Uterus (tissue), 4 donors: ENCODE measurements around the gene LRRC8B. TPM values are rescaled to one million over a fixed set of nuclear protein-coding genes. Genes with fewer than 3 reads are reported as not detected.
"Not testable (repeated sequence)": the region's sequence is repeated elsewhere in the genome, so short reads cannot be mapped to it uniquely, and the experiment has no call there.

Experiments
- DNase-seq, 2 donors: peaks; one replicate each; pipeline ENCODE4 v3.0.0-alpha.2; 2019 to 2020
- H3K27ac ChIP-seq, 2 donors: fragments of 200-600 bp; sonication (generic); 1 replicate in 1 of 2; 2 replicates in 1 of 2; pipeline ENCODE4 v1.5.1; 2016 to 2018
- H3K27me3 ChIP-seq, 2 donors: fragments of 200-600 bp; sonication (generic); one replicate each; pipeline ENCODE4 v1.5.1; 2018 to 2019; ENCODE audit warnings: control low read depth in 1 of 2
- H3K36me3 ChIP-seq, 2 donors: fragments of 200-600 bp; sonication (generic); one replicate each; pipeline ENCODE4 v1.5.1; 2019; ENCODE audit warnings: control low read depth in 1 of 2
- H3K4me1 ChIP-seq, 2 donors: fragments of 200-600 bp; sonication (generic); one replicate each; pipeline ENCODE4 v1.5.1; 2018 to 2019; ENCODE audit warnings: control low read depth in 1 of 2
- H3K4me3 ChIP-seq, 2 donors: fragments of 200-600 bp; sonication (generic); 1 replicate in 1 of 2; 2 replicates in 1 of 2; pipeline ENCODE4 v1.5.1; 2018 to 2019; ENCODE audit warnings: mild to moderate bottlenecking in 1 of 2
- H3K9me3 ChIP-seq, 2 donors: fragments of 200-600 bp; sonication (generic); one replicate each; pipeline ENCODE4 v1.5.1; 2019; ENCODE audit warnings: control low read depth in 1 of 2
- POLR2A ChIP-seq, 2 donors: fragments of 450-650 bp; IDR thresholded peaks; one replicate each; pipeline ENCODE4 v1.6.1; 2016; ENCODE audit warnings: antibody characterized with exemption in 2 of 2, mild to moderate bottlenecking in 1 of 2, moderate library complexity in 1 of 2
- intact Hi-C: fragments of 100-400 bp; cut with DNase I; formaldehyde crosslinking; loops from one replicate; pipeline ENCODE4 v1.15.1; 2023; ENCODE audit warnings: low total_unique reads
- total RNA-seq, 4 donors: library from RNA; depleted of rRNA in 3 of 4; stranded (reverse); fragments of >200 nt in 3 of 4; gene quantifications; one replicate each; pipeline versions ENCODE4 v1.1.0 to v1.2.4, GENCODE V29; 2014 to 2023
- TF ChIP-seq, protein P1 (sequence below), 4 experiments: fragments of 200-600 bp in 2 of 4; fragments of 450-650 bp in 2 of 4; sonication (generic) in 2 of 4; IDR thresholded peaks; one replicate each; pipeline ENCODE4 v1.5.1; 2016 to 2019; ENCODE audit warnings: antibody characterized with exemption in 4 of 4, mild to moderate bottlenecking in 2 of 4, moderate library complexity in 1 of 4
- donor health status: DM: yes; HTN: yes; CAD: no.

LRRC8B gene
- total RNA-seq, 4 donors from 2014 or later: 1.0 to 9.8 (median 7.6) TPM

DNA sequence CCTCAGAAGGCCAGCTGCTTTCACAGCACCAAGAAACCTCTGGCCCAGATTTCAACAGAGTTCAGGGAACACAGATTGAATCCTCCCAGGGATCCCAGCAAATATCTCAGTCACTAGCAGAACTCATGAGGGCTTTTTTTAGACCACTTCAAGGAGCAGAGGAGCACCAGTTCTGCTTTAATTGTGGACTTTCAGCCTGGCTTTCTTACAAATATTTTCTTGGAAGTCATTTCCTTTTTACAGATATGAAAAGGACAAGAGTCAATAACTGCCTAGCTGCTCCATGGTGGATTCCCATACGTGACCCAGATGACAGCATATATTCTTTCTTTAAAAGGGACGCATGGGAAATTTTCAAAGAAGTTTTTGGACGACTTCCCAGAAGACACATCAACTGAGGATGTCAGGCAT, 6.4 kb upstream of the LRRC8B start:
- H3K36me3 ChIP-seq: no peaks in the 10 kb centered on the region
- no peaks in the 10 kb centered on the region for H3K9me3 ChIP-seq
- H3K4me1 ChIP-seq: no peaks in the 10 kb centered on the region
- no peak for DNase-seq
- no peak overlapping the region for H3K4me3 ChIP-seq
- no peak overlapping the region for H3K27ac ChIP-seq
- intact Hi-C loops: no loop called here
- TF ChIP-seq, protein P1, sequence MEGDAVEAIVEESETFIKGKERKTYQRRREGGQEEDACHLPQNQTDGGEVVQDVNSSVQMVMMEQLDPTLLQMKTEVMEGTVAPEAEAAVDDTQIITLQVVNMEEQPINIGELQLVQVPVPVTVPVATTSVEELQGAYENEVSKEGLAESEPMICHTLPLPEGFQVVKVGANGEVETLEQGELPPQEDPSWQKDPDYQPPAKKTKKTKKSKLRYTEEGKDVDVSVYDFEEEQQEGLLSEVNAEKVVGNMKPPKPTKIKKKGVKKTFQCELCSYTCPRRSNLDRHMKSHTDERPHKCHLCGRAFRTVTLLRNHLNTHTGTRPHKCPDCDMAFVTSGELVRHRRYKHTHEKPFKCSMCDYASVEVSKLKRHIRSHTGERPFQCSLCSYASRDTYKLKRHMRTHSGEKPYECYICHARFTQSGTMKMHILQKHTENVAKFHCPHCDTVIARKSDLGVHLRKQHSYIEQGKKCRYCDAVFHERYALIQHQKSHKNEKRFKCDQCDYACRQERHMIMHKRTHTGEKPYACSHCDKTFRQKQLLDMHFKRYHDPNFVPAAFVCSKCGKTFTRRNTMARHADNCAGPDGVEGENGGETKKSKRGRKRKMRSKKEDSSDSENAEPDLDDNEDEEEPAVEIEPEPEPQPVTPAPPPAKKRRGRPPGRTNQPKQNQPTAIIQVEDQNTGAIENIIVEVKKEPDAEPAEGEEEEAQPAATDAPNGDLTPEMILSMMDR (IDR thresholded peaks at IDR 0.05): no peak
- no peak for TF ChIP-seq POLR2A (IDR thresholded peaks at IDR 0.05)
- no peaks in the 10 kb centered on the region for H3K27me3 ChIP-seq

DNA sequence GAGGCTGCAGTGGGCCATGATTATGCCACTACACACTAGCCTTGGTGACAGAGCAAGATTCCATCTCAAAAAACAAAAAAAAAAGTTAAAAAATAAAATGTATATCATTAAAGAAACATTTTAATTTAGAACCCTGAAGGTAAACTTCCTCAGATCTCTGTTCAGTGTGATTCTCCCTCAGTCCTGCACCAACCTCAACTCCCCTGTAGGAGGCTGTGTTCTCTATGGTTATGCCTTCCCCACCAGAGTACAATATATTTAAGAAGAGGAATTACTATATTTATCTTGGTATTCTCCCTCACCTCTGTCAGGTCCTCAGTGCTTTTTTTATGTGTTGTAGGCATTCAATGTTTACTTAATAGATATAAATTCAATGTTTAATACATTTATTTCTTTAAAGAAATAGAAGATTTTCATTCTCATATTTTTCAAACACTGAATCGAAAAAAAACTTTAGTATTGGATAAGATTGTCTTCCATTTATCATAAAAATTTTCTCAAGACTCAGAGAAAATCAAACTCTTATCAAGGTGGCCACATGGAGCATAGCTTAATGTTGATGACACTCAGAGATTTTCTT, 4.8 kb upstream of the LRRC8B start:
- Histone ChIP-seq H3K36me3 (no peaks in the 10 kb centered on the region), H3K27me3 (no peaks in the 10 kb centered on the region), H3K4me3 (no peak overlapping the region), H3K9me3 (no peaks in the 10 kb centered on the region), H3K4me1 (peaks cover 0 to 5% of the 10 kb centered on the region in 2 donors), H3K27ac (no peak overlapping the region)
- DNase-seq: no peak
- intact Hi-C loops: no loop called here
- TF ChIP-seq POLR2A (IDR thresholded peaks at IDR 0.05): no peak
- TF ChIP-seq, protein P1 (IDR thresholded peaks at IDR 0.05): peak in 3 of 4 experiments; percentile 42 to 57 (median 52)

DNA sequence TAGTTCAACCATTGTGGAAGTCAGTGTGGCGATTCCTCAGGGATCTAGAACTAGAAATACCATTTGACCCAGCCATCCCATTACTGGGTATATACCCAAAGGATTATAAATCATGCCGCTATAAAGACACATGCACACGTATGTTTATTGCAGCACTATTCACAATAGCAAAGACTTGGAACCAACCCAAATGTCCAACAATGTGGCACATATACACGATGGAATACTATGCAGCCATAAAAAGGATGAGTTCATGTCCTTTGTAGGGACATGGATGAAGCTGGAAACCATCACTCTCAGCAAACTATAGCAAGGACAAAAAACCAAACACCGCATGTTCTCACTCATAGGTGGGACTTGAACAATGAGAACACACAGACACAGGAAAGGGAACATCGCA, 2.7 kb upstream of the LRRC8B start:
- H3K27me3 ChIP-seq, H3K4me1 ChIP-seq, H3K9me3 ChIP-seq, intact Hi-C loops, H3K36me3 ChIP-seq, H3K27ac ChIP-seq, H3K4me3 ChIP-seq, DNase-seq: not testable (repeated sequence)

DNA sequence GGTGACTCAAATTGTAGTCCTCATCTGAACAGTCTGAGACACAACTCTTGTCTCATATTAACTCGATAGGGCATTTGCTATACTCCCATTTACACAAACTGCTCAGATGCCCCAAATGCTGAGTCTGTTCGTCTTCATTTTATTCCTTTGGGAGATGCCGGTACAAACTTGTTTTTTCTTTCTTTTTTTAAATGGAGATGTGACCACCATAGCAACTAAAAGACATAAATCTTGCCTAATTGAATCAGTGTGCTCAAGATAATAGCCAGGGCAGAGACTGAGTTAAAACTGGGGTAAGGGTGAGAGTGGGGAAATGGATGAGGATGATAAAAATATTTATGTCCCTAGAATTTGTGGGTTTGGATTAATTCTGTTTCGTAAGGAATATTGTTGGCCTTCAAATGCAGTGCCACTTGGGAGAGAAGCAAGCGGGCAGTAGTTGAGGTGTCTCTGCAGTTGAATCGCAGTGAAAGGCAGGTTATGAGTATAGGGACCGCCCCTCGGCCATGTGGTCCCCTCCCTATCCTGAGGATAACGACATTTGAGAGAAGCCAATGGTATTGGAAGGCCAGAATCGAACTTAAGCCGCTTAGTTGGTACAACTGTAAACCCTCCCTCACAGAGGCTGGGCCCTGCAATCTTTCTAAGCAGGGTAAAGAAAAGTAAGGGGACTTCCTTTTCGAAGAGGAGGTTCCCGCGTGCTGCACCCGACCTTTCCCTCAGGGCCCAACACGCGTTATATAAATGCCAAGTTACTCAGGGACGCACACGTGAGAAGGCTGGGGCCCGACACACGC, 859 bp upstream of the LRRC8B start:
- peaks cover 0 to 5% of the 10 kb centered on the region in 2 donors for H3K4me1 ChIP-seq
- H3K36me3 ChIP-seq: no peaks in the 10 kb centered on the region
- intact Hi-C loops: no loop called here
- no peak for TF ChIP-seq POLR2A (IDR thresholded peaks at IDR 0.05)
- TF ChIP-seq, protein P1 (IDR thresholded peaks at IDR 0.05): no peak
- no peaks in the 10 kb centered on the region for H3K27me3 ChIP-seq
- peak overlapping the region; percentile 65 to 89 for H3K4me3 ChIP-seq
- H3K9me3 ChIP-seq: no peaks in the 10 kb centered on the region
- peak overlapping the region; percentile 87 to 88 for H3K27ac ChIP-seq
- DNase-seq: peak; percentile 16 to 34

DNA sequence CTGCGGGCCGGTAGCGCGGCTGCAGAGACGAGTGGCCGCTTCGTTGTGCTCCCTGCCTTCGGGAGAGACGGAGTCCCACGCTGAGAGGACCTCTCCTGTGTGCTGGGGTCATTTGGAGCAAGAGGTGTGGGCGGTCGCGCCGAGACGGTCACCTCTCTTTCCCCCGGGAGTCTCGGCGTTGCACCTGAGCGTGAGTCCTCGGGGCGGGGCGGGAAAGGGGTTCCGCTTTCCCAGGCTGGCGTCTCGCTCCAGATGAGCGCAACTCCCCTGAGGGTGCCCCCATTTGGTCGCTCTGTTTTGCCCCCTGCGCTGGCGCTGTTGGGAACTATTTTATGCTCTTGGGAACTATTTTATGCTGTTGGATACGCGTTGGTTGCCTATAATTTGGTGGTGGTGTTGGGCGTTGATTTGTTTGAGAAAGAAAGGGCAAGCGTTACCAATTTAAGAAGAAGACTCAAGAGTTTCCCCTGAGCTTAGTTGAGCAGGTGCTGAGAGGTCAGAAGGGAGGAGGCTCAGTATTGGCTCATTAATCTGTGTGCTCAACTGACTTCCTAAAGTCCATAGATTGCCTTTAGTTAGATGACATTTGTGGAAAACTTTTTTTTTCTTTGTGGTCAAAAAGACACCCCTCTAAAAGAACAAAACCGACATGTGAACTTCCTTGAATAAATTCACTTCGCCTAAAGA, 683 bp downstream of the LRRC8B start:
- intact Hi-C loops: no loop called here
- Histone ChIP-seq H3K27ac (peak overlapping the region; percentile 87 to 88), H3K27me3 (no peaks in the 10 kb centered on the region), H3K36me3 (no peaks in the 10 kb centered on the region), H3K4me3 (peak overlapping the region; percentile 65 to 89), H3K9me3 (no peaks in the 10 kb centered on the region), H3K4me1 (peaks cover 0 to 5% of the 10 kb centered on the region in 2 donors)
- peak in 1 of 2 donors; percentile 20 for DNase-seq
- TF ChIP-seq, protein P1 (IDR thresholded peaks at IDR 0.05): no peak
- TF ChIP-seq POLR2A (IDR thresholded peaks at IDR 0.05): no peak
